Loucy (cell line): ENCODE measurements around the gene FGF3.

Experiments used
- H2AFZ ChIP-seq: fragments of 200-600 bp; sonication (generic); 2 replicates; pipeline ENCODE4 v1.6.0; 2016; ENCODE audit warnings: antibody characterized with exemption, mild to moderate bottlenecking, low read length, moderate library complexity
- H3F3A ChIP-seq: fragments of 200-600 bp; 2 replicates; pipeline ENCODE4 v1.6.0; 2016; ENCODE audit warnings: antibody characterized with exemption, low read depth, mild to moderate bottlenecking
- H3K27me3 ChIP-seq: fragments of 200-600 bp; sonication (generic); 2 replicates; pipeline ENCODE4 v1.6.1; 2014; ENCODE audit warnings: low read length, mild to moderate bottlenecking; ENCODE audit not compliant: insufficient read depth, poor library complexity, severe bottlenecking
- H3K36me3 ChIP-seq: fragments of 200-600 bp; sonication (generic); 2 replicates; pipeline ENCODE4 v1.6.1; 2016; ENCODE audit warnings: low read length; ENCODE audit not compliant: insufficient read depth
- H3K4me1 ChIP-seq: fragments of 200-600 bp; sonication (generic); 2 replicates; pipeline ENCODE4 v1.5.1; 2014; ENCODE audit warnings: low read length, mild to moderate bottlenecking; ENCODE audit not compliant: insufficient read depth, poor library complexity, severe bottlenecking
- H3K4me2 ChIP-seq: fragments of 200-600 bp; sonication (generic); 2 replicates; pipeline ENCODE4 v1.6.0; 2014; ENCODE audit warnings: antibody characterized with exemption, low read length, low read depth, mild to moderate bottlenecking; ENCODE audit not compliant: poor library complexity, severe bottlenecking
- H3K4me3 ChIP-seq: fragments of 200-600 bp; sonication (generic); 2 replicates; pipeline ENCODE4 v1.5.1; 2014; ENCODE audit warnings: low read length, mild to moderate bottlenecking, mixed read lengths; ENCODE audit not compliant: poor library complexity, severe bottlenecking
- H3K79me2 ChIP-seq: fragments of 200-600 bp; sonication (generic); 2 replicates; pipeline ENCODE4 v1.6.1; 2014; ENCODE audit warnings: low read length; ENCODE audit not compliant: insufficient read depth
- H3K9ac ChIP-seq: fragments of 200-600 bp; sonication (generic); 2 replicates; pipeline ENCODE4 v1.6.0; 2014; ENCODE audit warnings: mild to moderate bottlenecking, low read depth, low read length, moderate library complexity; ENCODE audit not compliant: poor library complexity, severe bottlenecking
- H3K9me2 ChIP-seq: fragments of 200-600 bp; sonication (generic); replicated peaks from 2 replicates; pipeline ENCODE4 v1.6.1; 2016; ENCODE audit warnings: low read depth, low read length, mixed read lengths
- H3K9me3 ChIP-seq: fragments of 200-600 bp; sonication (generic); 2 replicates; pipeline ENCODE4 v1.6.1; 2014; ENCODE audit warnings: mild to moderate bottlenecking, antibody characterized with exemption, low read length, low read depth; ENCODE audit not compliant: insufficient read depth
- H4K20me1 ChIP-seq: fragments of 200-600 bp; sonication (generic); 2 replicates; pipeline ENCODE4 v1.6.0; 2014; ENCODE audit warnings: antibody characterized with exemption, low read length, mild to moderate bottlenecking; ENCODE audit not compliant: insufficient read depth, poor library complexity, severe bottlenecking
- EZH2phosphoT487 ChIP-seq: fragments of 200-600 bp; IDR thresholded peaks from 2 replicates; pipeline ENCODE4 v1.6.1; 2018; ENCODE audit warnings: antibody characterized with exemption, mild to moderate bottlenecking, moderate library complexity, borderline replicate concordance
- TF ChIP-seq, protein P1 (sequence below): fragments of 200-600 bp; sonication (generic); conservative IDR thresholded peaks from 2 replicates; pipeline ENCODE4 v1.5.1; 2014; ENCODE audit warnings: mild to moderate bottlenecking, antibody characterized with exemption, low read length

FGF3 gene

DNA sequence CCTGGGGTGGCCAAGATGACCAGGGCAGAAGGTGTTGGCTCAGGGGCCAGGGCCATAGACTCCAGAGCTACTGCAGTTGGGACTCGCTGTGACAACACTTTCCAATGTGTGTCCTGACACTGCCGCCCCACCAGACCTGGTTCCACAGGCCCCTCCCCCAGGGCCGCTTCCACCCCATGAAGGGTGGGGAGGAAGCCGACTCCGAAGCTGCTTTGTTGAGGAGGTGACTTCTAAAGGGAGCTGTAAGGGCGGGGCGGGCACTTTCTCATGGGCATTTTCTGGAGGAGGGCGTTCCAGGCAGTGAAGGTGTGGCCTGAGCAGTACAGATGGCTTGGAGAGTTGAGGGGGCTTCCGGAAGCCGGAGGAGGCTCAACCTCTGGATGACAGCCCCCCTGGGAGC is 6.3 kb downstream of the FGF3 start:
- no peaks in the 10 kb centered on the region for H4K20me1 ChIP-seq
- H3K4me1 ChIP-seq = no peaks in the 10 kb centered on the region
- TF ChIP-seq EZH2phosphoT487 = no peak
- TF ChIP-seq, protein P1, sequence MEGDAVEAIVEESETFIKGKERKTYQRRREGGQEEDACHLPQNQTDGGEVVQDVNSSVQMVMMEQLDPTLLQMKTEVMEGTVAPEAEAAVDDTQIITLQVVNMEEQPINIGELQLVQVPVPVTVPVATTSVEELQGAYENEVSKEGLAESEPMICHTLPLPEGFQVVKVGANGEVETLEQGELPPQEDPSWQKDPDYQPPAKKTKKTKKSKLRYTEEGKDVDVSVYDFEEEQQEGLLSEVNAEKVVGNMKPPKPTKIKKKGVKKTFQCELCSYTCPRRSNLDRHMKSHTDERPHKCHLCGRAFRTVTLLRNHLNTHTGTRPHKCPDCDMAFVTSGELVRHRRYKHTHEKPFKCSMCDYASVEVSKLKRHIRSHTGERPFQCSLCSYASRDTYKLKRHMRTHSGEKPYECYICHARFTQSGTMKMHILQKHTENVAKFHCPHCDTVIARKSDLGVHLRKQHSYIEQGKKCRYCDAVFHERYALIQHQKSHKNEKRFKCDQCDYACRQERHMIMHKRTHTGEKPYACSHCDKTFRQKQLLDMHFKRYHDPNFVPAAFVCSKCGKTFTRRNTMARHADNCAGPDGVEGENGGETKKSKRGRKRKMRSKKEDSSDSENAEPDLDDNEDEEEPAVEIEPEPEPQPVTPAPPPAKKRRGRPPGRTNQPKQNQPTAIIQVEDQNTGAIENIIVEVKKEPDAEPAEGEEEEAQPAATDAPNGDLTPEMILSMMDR = no peak
- H3K27me3 ChIP-seq = no peaks in the 10 kb centered on the region
- no peak overlapping the region for H2AFZ ChIP-seq
- no peaks in the 10 kb centered on the region for H3F3A ChIP-seq
- no peaks in the 10 kb centered on the region for H3K36me3 ChIP-seq
- no peak overlapping the region for H3K4me3 ChIP-seq
- H3K9me2 ChIP-seq = no peaks in the 10 kb centered on the region
- H3K9me3 ChIP-seq = no peaks in the 10 kb centered on the region
- no peak overlapping the region for H3K4me2 ChIP-seq
- H3K9ac ChIP-seq = no peak overlapping the region
- no peaks in the 10 kb centered on the region for H3K79me2 ChIP-seq

DNA sequence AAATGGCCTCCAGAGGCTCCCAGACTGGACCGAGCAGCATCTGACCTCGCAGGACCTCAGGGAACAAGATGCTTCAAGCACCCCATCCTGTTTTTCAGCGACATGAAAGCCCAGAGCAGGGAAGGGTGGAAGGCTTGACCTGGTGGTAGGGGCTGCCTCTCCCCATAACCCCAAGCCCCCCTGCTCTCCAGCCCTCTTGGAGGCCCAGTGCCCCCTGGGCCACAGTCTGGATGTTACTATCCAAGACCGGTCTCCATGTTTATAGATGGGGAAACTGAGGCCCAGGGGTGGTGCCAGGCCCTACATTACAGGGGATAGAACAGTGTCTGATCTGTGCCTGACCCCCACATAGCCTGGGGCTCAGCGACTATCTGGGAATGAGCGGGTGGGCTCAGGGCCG is 7.0 kb downstream of the FGF3 start:
- no peaks in the 10 kb centered on the region for H3K27me3 ChIP-seq
- TF ChIP-seq, protein P1 = no peak
- TF ChIP-seq EZH2phosphoT487 = no peak

GRCh38 chr11:69811431-69811830 is 7.8 kb downstream of the FGF3 start:
- Histone ChIP-seq H3K27me3 (no peaks in the 10 kb centered on the region), H3K9ac (no peak overlapping the region)

More for the DNA sequence above, 7.0 kb downstream of the FGF3 start:
- no peak overlapping the region for H3K4me2 ChIP-seq
- no peaks in the 10 kb centered on the region for H3K4me1 ChIP-seq
- no peaks in the 10 kb centered on the region for H3K9me3 ChIP-seq
- no peaks in the 10 kb centered on the region for H3F3A ChIP-seq
- H3K9me2 ChIP-seq = no peaks in the 10 kb centered on the region
- no peak overlapping the region for H3K4me3 ChIP-seq
- H2AFZ ChIP-seq = no peak overlapping the region
- H3K36me3 ChIP-seq = no peaks in the 10 kb centered on the region
- no peak overlapping the region for H3K9ac ChIP-seq
- H3K79me2 ChIP-seq = no peaks in the 10 kb centered on the region
- H4K20me1 ChIP-seq = no peaks in the 10 kb centered on the region

More at GRCh38 chr11:69811431-69811830, 7.8 kb downstream of the FGF3 start:
- H3F3A ChIP-seq = no peaks in the 10 kb centered on the region
- no peaks in the 10 kb centered on the region for H3K79me2 ChIP-seq
- H3K4me1 ChIP-seq = no peaks in the 10 kb centered on the region
- H3K9me2 ChIP-seq = no peaks in the 10 kb centered on the region
- no peak overlapping the region for H3K4me3 ChIP-seq
- no peak for TF ChIP-seq EZH2phosphoT487
- TF ChIP-seq, protein P1 = no peak
- no peaks in the 10 kb centered on the region for H4K20me1 ChIP-seq
- no peak overlapping the region for H3K4me2 ChIP-seq
- H3K36me3 ChIP-seq = no peaks in the 10 kb centered on the region
- H3K9me3 ChIP-seq = no peaks in the 10 kb centered on the region
- H2AFZ ChIP-seq = no peak overlapping the region
